Loucy (cell line): Measurements from ENCODE around the gene SMIM44.

Experiments used
- H2AFZ ChIP-seq: fragments of 200-600 bp; sonication (generic); 2 replicates; pipeline ENCODE4 v1.6.0; 2016; ENCODE audit warnings: antibody characterized with exemption, mild to moderate bottlenecking, low read length, moderate library complexity
- H3F3A ChIP-seq: fragments of 200-600 bp; 2 replicates; pipeline ENCODE4 v1.6.0; 2016; ENCODE audit warnings: antibody characterized with exemption, low read depth, mild to moderate bottlenecking
- H3K27me3 ChIP-seq: fragments of 200-600 bp; sonication (generic); 2 replicates; pipeline ENCODE4 v1.6.1; 2014; ENCODE audit warnings: low read length, mild to moderate bottlenecking; ENCODE audit not compliant: insufficient read depth, poor library complexity, severe bottlenecking
- H3K36me3 ChIP-seq: fragments of 200-600 bp; sonication (generic); 2 replicates; pipeline ENCODE4 v1.6.1; 2016; ENCODE audit warnings: low read length; ENCODE audit not compliant: insufficient read depth
- H3K4me1 ChIP-seq: fragments of 200-600 bp; sonication (generic); 2 replicates; pipeline ENCODE4 v1.5.1; 2014; ENCODE audit warnings: low read length, mild to moderate bottlenecking; ENCODE audit not compliant: insufficient read depth, poor library complexity, severe bottlenecking
- H3K4me2 ChIP-seq: fragments of 200-600 bp; sonication (generic); 2 replicates; pipeline ENCODE4 v1.6.0; 2014; ENCODE audit warnings: antibody characterized with exemption, low read length, low read depth, mild to moderate bottlenecking; ENCODE audit not compliant: poor library complexity, severe bottlenecking
- H3K4me3 ChIP-seq: fragments of 200-600 bp; sonication (generic); 2 replicates; pipeline ENCODE4 v1.5.1; 2014; ENCODE audit warnings: low read length, mild to moderate bottlenecking, mixed read lengths; ENCODE audit not compliant: poor library complexity, severe bottlenecking
- H3K79me2 ChIP-seq: fragments of 200-600 bp; sonication (generic); 2 replicates; pipeline ENCODE4 v1.6.1; 2014; ENCODE audit warnings: low read length; ENCODE audit not compliant: insufficient read depth
- H3K9ac ChIP-seq: fragments of 200-600 bp; sonication (generic); 2 replicates; pipeline ENCODE4 v1.6.0; 2014; ENCODE audit warnings: mild to moderate bottlenecking, low read depth, low read length, moderate library complexity; ENCODE audit not compliant: poor library complexity, severe bottlenecking
- H3K9me2 ChIP-seq: fragments of 200-600 bp; sonication (generic); replicated peaks from 2 replicates; pipeline ENCODE4 v1.6.1; 2016; ENCODE audit warnings: low read depth, low read length, mixed read lengths
- H3K9me3 ChIP-seq: fragments of 200-600 bp; sonication (generic); 2 replicates; pipeline ENCODE4 v1.6.1; 2014; ENCODE audit warnings: mild to moderate bottlenecking, antibody characterized with exemption, low read length, low read depth; ENCODE audit not compliant: insufficient read depth
- H4K20me1 ChIP-seq: fragments of 200-600 bp; sonication (generic); 2 replicates; pipeline ENCODE4 v1.6.0; 2014; ENCODE audit warnings: antibody characterized with exemption, low read length, mild to moderate bottlenecking; ENCODE audit not compliant: insufficient read depth, poor library complexity, severe bottlenecking
- EZH2phosphoT487 ChIP-seq: fragments of 200-600 bp; IDR thresholded peaks from 2 replicates; pipeline ENCODE4 v1.6.1; 2018; ENCODE audit warnings: antibody characterized with exemption, mild to moderate bottlenecking, moderate library complexity, borderline replicate concordance
- TF ChIP-seq, protein P1 (sequence below): fragments of 200-600 bp; sonication (generic); conservative IDR thresholded peaks from 2 replicates; pipeline ENCODE4 v1.5.1; 2014; ENCODE audit warnings: mild to moderate bottlenecking, antibody characterized with exemption, low read length

Gene SMIM44

DNA sequence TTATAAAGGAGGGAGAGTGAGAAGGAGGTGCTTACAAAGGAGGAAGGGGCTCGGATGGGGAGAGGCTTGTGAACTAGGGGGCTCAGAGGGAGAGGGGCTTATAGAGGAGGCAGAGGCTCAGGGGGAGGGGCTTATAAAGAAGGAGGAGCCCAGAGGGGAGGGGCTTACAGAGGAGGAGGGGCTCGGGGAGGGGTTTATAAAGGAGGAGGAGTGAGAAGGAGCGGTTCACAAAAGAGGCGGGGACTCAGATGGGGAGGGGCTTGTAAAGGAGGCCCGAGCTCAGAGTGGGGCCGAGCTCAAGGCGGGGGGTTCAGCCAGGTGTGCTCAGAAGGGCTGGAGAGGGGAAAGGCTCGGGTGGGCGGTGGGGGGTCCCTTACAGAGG, 3.4 kb downstream of the SMIM44 start:
- TF ChIP-seq EZH2phosphoT487, result no peak
- TF ChIP-seq, protein P1, sequence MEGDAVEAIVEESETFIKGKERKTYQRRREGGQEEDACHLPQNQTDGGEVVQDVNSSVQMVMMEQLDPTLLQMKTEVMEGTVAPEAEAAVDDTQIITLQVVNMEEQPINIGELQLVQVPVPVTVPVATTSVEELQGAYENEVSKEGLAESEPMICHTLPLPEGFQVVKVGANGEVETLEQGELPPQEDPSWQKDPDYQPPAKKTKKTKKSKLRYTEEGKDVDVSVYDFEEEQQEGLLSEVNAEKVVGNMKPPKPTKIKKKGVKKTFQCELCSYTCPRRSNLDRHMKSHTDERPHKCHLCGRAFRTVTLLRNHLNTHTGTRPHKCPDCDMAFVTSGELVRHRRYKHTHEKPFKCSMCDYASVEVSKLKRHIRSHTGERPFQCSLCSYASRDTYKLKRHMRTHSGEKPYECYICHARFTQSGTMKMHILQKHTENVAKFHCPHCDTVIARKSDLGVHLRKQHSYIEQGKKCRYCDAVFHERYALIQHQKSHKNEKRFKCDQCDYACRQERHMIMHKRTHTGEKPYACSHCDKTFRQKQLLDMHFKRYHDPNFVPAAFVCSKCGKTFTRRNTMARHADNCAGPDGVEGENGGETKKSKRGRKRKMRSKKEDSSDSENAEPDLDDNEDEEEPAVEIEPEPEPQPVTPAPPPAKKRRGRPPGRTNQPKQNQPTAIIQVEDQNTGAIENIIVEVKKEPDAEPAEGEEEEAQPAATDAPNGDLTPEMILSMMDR, result no peak
- Histone ChIP-seq H3K4me2 (peak overlapping the region; percentile 94), H2AFZ (no peak overlapping the region), H4K20me1 (no peaks in the 10 kb centered on the region), H3K9me2 (peaks cover 8% of the 10 kb centered on the region; the same call in 1 of the 2 replicates), H3K9me3 (no peaks in the 10 kb centered on the region), H3K27me3 (no peaks in the 10 kb centered on the region), H3K36me3 (peaks cover 3% of the 10 kb centered on the region; the same call in 1 of the 2 replicates), H3K79me2 (peaks cover 49% of the 10 kb centered on the region), H3K4me3 (peak overlapping the region; percentile 91), H3K9ac (peak overlapping the region; percentile 35), H3F3A (no peaks in the 10 kb centered on the region), H3K4me1 (peaks cover 53% of the 10 kb centered on the region)

DNA sequence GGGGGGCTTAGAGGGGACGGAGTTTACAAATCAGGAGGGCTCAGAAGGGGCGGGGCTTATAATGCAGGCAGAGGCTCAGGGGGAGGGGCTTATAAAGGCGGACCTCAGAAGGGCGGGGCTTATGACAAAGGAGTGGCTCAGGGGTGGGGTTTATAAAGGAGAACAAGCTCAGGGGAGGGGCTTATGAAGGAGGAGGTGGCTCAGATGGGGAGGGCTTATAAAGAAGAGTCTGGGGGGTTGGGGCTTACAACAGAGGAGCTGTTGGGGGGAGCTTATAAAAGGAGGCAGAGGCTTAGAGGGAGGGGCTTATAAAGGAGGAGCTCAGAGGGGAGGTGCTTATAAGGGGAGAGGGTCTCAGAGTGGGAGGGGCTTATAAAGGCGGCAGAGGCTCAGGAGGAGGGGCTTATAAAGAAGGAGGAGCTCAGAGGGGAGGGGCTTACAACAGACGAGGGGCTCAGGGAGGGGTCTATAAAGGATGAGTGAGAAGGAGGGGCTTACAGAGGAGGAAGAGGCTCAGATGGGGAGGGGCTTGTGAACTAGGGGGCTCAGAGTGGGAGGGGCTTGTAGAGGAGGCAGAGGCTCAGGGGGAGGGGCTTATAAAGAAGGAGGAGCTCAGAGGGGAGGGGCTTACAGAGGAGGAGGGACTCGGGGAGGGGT, 3.9 kb downstream of the SMIM44 start:
- Histone ChIP-seq H3K4me2 (peak overlapping the region; percentile 94), H3F3A (no peaks in the 10 kb centered on the region), H3K79me2 (peaks cover 54% of the 10 kb centered on the region), H4K20me1 (peaks cover 2% of the 10 kb centered on the region), H3K27me3 (no peaks in the 10 kb centered on the region), H3K4me1 (peaks cover 54% of the 10 kb centered on the region), H3K9me3 (no peaks in the 10 kb centered on the region), H2AFZ (peak overlapping the region; percentile 59; the same call in 1 of the 2 replicates), H3K36me3 (peaks cover 8% of the 10 kb centered on the region; the same call in 1 of the 2 replicates), H3K4me3 (peak overlapping the region; percentile 91), H3K9me2 (peaks cover 8% of the 10 kb centered on the region; the same call in 1 of the 2 replicates), H3K9ac (peak overlapping the region; percentile 98)
- TF ChIP-seq, protein P1, result no peak
- TF ChIP-seq EZH2phosphoT487, result no peak

DNA sequence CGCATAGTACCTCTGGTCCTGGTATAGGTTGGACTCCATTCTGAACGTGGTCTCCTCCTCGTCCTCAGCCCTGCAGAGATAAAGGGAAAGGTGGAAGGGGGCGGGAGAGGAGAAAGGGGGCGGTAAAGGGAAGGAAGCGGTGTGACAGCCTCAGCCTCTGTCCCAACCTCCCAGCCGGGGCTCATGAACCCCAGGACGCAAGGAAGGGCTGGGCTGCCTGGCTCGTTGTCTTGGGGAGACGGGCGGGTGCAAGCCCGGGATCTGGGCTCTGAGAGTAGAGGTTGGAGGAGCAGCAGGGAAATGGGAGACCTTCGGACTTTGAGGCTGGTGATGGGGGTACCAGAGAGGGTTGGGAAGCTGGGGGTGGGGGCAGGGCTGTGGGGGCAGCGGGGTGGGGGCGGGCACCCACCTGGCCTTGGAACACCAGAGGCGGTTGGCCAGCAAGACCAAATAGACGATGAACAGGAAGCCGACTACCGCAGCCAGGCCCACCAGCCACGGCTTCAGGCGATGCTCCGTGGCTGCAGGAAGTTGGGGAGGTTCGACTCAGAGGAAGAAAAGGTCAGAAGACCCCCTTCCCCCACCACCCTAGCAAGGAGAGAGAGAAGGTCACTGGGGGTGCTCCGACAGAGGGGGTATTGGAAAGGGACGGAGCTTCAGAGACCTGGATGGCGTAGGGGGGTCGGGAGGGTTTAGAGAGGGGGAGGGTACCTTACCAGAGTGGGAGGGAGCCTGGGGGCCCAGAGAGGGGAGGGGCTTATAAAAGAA, 4.6 kb downstream of the SMIM44 start:
- H2AFZ ChIP-seq, result peak overlapping the region; percentile 59; the same call in 1 of the 2 replicates
- H3K79me2 ChIP-seq, result peaks cover 61% of the 10 kb centered on the region
- H4K20me1 ChIP-seq, result peaks cover 8% of the 10 kb centered on the region
- H3K4me1 ChIP-seq, result peaks cover 54% of the 10 kb centered on the region
- peaks cover 9% of the 10 kb centered on the region; the same call in 1 of the 2 replicates for H3K36me3 ChIP-seq
- no peaks in the 10 kb centered on the region for H3F3A ChIP-seq
- peak overlapping the region; percentile 91 for H3K4me3 ChIP-seq
- no peaks in the 10 kb centered on the region for H3K9me3 ChIP-seq
- H3K27me3 ChIP-seq, result no peaks in the 10 kb centered on the region
- H3K9me2 ChIP-seq, result peaks cover 8% of the 10 kb centered on the region; the same call in 1 of the 2 replicates
- H3K4me2 ChIP-seq, result peak overlapping the region; percentile 94
- TF ChIP-seq, protein P1, result no peak
- no peak for TF ChIP-seq EZH2phosphoT487
- peak overlapping the region; percentile 98 for H3K9ac ChIP-seq
